WTC11 (cell line): ENCODE data around the gene FILIP1L.

Experiments
- AFF4 ChIP-seq: sonication (generic); formaldehyde crosslinking; IDR thresholded peaks from 2 replicates; pipeline ENCODE4 v1.8.1; 2023; ENCODE audit warnings: mild to moderate bottlenecking, missing genetic modification reagents, borderline replicate concordance
- CTCF ChIP-seq: fragments of 200-600 bp; IDR thresholded peaks from 2 replicates; pipeline ENCODE4 v1.8.0; 2022; ENCODE audit warnings: antibody characterized with exemption
- E2F1 ChIP-seq: sonication (generic); formaldehyde crosslinking; IDR thresholded peaks from 2 replicates; pipeline ENCODE4 v1.8.0; 2022; ENCODE audit warnings: mild to moderate bottlenecking, missing genetic modification reagents
- FOXJ3 ChIP-seq: sonication (generic); formaldehyde crosslinking; IDR thresholded peaks from 2 replicates; pipeline ENCODE4 v1.9.0; 2021; ENCODE audit warnings: missing genetic modification reagents, mild to moderate bottlenecking, borderline replicate concordance
- GABPB1 ChIP-seq: sonication (generic); formaldehyde crosslinking; IDR thresholded peaks from 2 replicates; pipeline ENCODE4 v1.8.1; 2023; ENCODE audit warnings: mild to moderate bottlenecking, missing genetic modification reagents
- HMGXB4 ChIP-seq: sonication (generic); formaldehyde crosslinking; IDR thresholded peaks from 2 replicates; pipeline ENCODE4 v1.8.1; 2023; ENCODE audit warnings: mild to moderate bottlenecking, moderate library complexity, missing genetic modification reagents
- JUN ChIP-seq: sonication (generic); formaldehyde crosslinking; IDR thresholded peaks from 2 replicates; pipeline ENCODE4 v1.8.0; 2023; ENCODE audit warnings: mild to moderate bottlenecking, missing genetic modification reagents
- MAX ChIP-seq: sonication (generic); formaldehyde crosslinking; IDR thresholded peaks from 2 replicates; pipeline ENCODE4 v1.8.0; 2022; ENCODE audit warnings: mild to moderate bottlenecking, missing genetic modification reagents
- MYBL2 ChIP-seq: sonication (generic); formaldehyde crosslinking; IDR thresholded peaks from 2 replicates; pipeline ENCODE4 v1.8.1; 2023; ENCODE audit warnings: mild to moderate bottlenecking, moderate library complexity, missing genetic modification reagents
- SMAD4 ChIP-seq: sonication (generic); formaldehyde crosslinking; IDR thresholded peaks from 2 replicates; pipeline ENCODE4 v1.8.0; 2022; ENCODE audit warnings: mild to moderate bottlenecking, missing genetic modification reagents
- SP1 ChIP-seq: sonication (generic); formaldehyde crosslinking; conservative IDR thresholded peaks from 2 replicates; pipeline ENCODE4 v1.8.1; 2022; ENCODE audit warnings: missing genetic modification reagents
- USF2 ChIP-seq: sonication (generic); formaldehyde crosslinking; IDR thresholded peaks from 2 replicates; pipeline ENCODE4 v1.8.1; 2023; ENCODE audit warnings: mild to moderate bottlenecking, missing genetic modification reagents, moderate library complexity
- ZNF263 ChIP-seq: sonication (generic); formaldehyde crosslinking; IDR thresholded peaks from 2 replicates; pipeline ENCODE4 v1.8.1; 2022; ENCODE audit warnings: low read depth, mild to moderate bottlenecking, moderate library complexity, missing genetic modification reagents
- ZNF416 ChIP-seq: fragments of 250-450 bp; sonication (Bioruptor Pico); IDR thresholded peaks from 2 replicates; pipeline ENCODE4 v1.9.0; 2021; ENCODE audit warnings: mild to moderate bottlenecking, inconsistent platforms

- TF ChIP-seq CTCF (no peak), MYBL2 (CRISPR knock-in tag) (no peak), JUN (CRISPR knock-in tag) (no peak), USF2 (CRISPR knock-in tag) (no peak), ZNF416 (CRISPR knock-in tag) (no peak), FOXJ3 (CRISPR knock-in tag) (no peak), AFF4 (CRISPR knock-in tag) (no peak), HMGXB4 (CRISPR knock-in tag) (no peak), ZNF263 (CRISPR knock-in tag) (no peak), E2F1 (CRISPR knock-in tag) (no peak), SP1 (CRISPR knock-in tag) (no peak), GABPB1 (CRISPR knock-in tag) (no peak), MAX (no peak), SMAD4 (CRISPR knock-in tag) (no peak)
Observed at GRCh38 chr3:99829844-99830243, 284.5 kb downstream of the FILIP1L start.
